ENCODE measurements around the gene HSD17B3. TPM values are rescaled to one million over a fixed set of nuclear protein-coding genes. Genes with fewer than 3 reads are reported as not detected.

The HSD17B3 gene
- total and polyA plus RNA-seq, 11 donors: 0.33 to 2.6 (median 1.0) TPM; not detected in 1

- DNase-seq (no peak), ATAC-seq (no peak)
- Histone ChIP-seq H3K9me3 (peaks cover 0 to 39% (median 23%) of the 10 kb centered on the region in 12 donors), H3K27ac (no peak overlapping the region), H3K4me1 (no peaks in the 10 kb centered on the region), H3K27me3 (no peaks in the 10 kb centered on the region), H3K4me3 (no peak overlapping the region), H3K36me3 (no peaks in the 10 kb centered on the region)
- TF ChIP-seq CTCF (IDR thresholded peaks at IDR 0.05): no peak
- TF ChIP-seq POLR2A (IDR thresholded peaks at IDR 0.05): no peak
- intact Hi-C loops (cut with DNase I): no loop called here
- 66 to 76% (median 71%) methylated on average over 2 of the region's 2 CpGs for WGBS, 4 donors
Observed at GRCh38 chr9:96274939-96275338, 27.0 kb downstream of the HSD17B3 start.

- Histone ChIP-seq H3K27ac (no peak overlapping the region), H3K9me3 (peaks cover 0 to 26% (median 16%) of the 10 kb centered on the region in 12 donors), H3K36me3 (no peaks in the 10 kb centered on the region), H3K4me1 (no peaks in the 10 kb centered on the region), H3K27me3 (no peaks in the 10 kb centered on the region), H3K4me3 (no peak overlapping the region)
- intact Hi-C loops (cut with DNase I): no loop called here
- 69 to 91% (median 84%) methylated on average over 1 of the region's 1 CpG for WGBS, 4 donors
- DNase-seq: no peak
- no peak for ATAC-seq
- TF ChIP-seq POLR2A (IDR thresholded peaks at IDR 0.05) (no peak), CTCF (IDR thresholded peaks at IDR 0.05) (no peak)
Observed at GRCh38 chr9:96270236-96270744, 31.7 kb downstream of the HSD17B3 start.

- 85 to 100% (median 93%) methylated on average over 4 of the region's 4 CpGs for WGBS, 4 donors
- TF ChIP-seq CTCF (IDR thresholded peaks at IDR 0.05) (no peak), POLR2A (IDR thresholded peaks at IDR 0.05) (no peak)
- Histone ChIP-seq H3K36me3 (no peaks in the 10 kb centered on the region), H3K4me1 (no peaks in the 10 kb centered on the region), H3K27me3 (no peaks in the 10 kb centered on the region), H3K9me3 (no peaks in the 10 kb centered on the region), H3K27ac (no peak overlapping the region), H3K4me3 (no peak overlapping the region)
- ATAC-seq (no peak), DNase-seq (no peak)
- intact Hi-C loops (cut with DNase I): no loop called here
Observed at GRCh38 chr9:96258967-96259366, 43.0 kb downstream of the HSD17B3 start.

- 45 to 52% (median 50%) methylated on average over 9 of the region's 9 CpGs for WGBS, 4 donors
- H3K36me3 ChIP-seq: no peaks in the 10 kb centered on the region
- DNase-seq (no peak), ATAC-seq (no peak)
- intact Hi-C loops (cut with DNase I): no loop called here
- TF ChIP-seq POLR2A (IDR thresholded peaks at IDR 0.05): no peak
- H3K9me3 ChIP-seq: no peaks in the 10 kb centered on the region
- H3K4me3 ChIP-seq: no peak overlapping the region
- H3K4me1 ChIP-seq: no peaks in the 10 kb centered on the region
- H3K27me3 ChIP-seq: no peaks in the 10 kb centered on the region
- H3K27ac ChIP-seq: no peak overlapping the region
Observed at GRCh38 chr9:96256800-96257199, 45.2 kb downstream of the HSD17B3 start.

GRCh38 chr9:96255698-96256097, 46.3 kb downstream of the HSD17B3 start:
- no peaks in the 10 kb centered on the region for H3K9me3 ChIP-seq
- no peak overlapping the region for H3K27ac ChIP-seq
- TF ChIP-seq CTCF (IDR thresholded peaks at IDR 0.05) (no peak), POLR2A (IDR thresholded peaks at IDR 0.05) (no peak)
- H3K27me3 ChIP-seq: no peaks in the 10 kb centered on the region
- ATAC-seq: no peak
- intact Hi-C loops (cut with DNase I): no loop called here
- no peaks in the 10 kb centered on the region for H3K36me3 ChIP-seq
- H3K4me1 ChIP-seq: no peaks in the 10 kb centered on the region
- H3K4me3 ChIP-seq: no peak overlapping the region
- DNase-seq: no peak
- 82 to 87% (median 86%) methylated on average over 18 of the region's 18 CpGs for WGBS, 4 donors

All from heart left ventricle (tissue), 16 donors.